Adrenal gland (tissue), 12 donors: ENCODE data around the gene MAPK13. TPM values are rescaled to one million over a fixed set of nuclear protein-coding genes. Genes with fewer than 3 reads are reported as not detected.

Experiments
- DNase-seq, 7 donors: peaks; one replicate each; pipeline ENCODE4 v3.0.0-alpha.2; 2019 to 2020
- H3K27ac ChIP-seq, 5 donors: fragments of 200-600 bp; sonication (generic) in 4 of 5; 1 replicate in 3 of 5; 2 replicates in 2 of 5; pipeline versions ENCODE4 v1.5.1 to v1.8.0; 2016 to 2020; ENCODE audit warnings: mild to moderate bottlenecking in 1 of 5
- H3K27me3 ChIP-seq: fragments of 200-600 bp; 2 replicates; pipeline ENCODE4 v1.8.0; 2021
- H3K36me3 ChIP-seq, 2 donors: fragments of 200-600 bp; replicated peaks in 1 of 2; 1 replicate in 1 of 2; 2 replicates in 1 of 2; pipeline versions ENCODE4 v1.5.1 to v1.8.0; 2018 to 2022
- H3K4me1 ChIP-seq, 2 donors: fragments of 200-600 bp; replicated peaks in 1 of 2; 1 replicate in 1 of 2; 2 replicates in 1 of 2; pipeline versions ENCODE4 v1.5.1 to v1.8.0; 2018 to 2021
- H3K4me3 ChIP-seq, 4 donors: fragments of 200-600 bp; sonication (generic) in 3 of 4; one replicate each; pipeline ENCODE4 v1.5.1; 2016 to 2018
- H3K9me3 ChIP-seq, 3 donors: fragments of 200-600 bp; sonication (generic) in 1 of 3; replicated peaks in 1 of 3; 1 replicate in 2 of 3; 2 replicates in 1 of 3; pipeline versions ENCODE4 v1.5.1 to v1.8.0; 2016 to 2021
- CTCF ChIP-seq, 6 experiments: fragments of 450-650 bp in 4 of 6; fragments of 200-600 bp in 2 of 6; sonication (generic) in 1 of 6; IDR thresholded peaks; 1 replicate in 5 of 6; 2 replicates in 1 of 6; pipeline versions ENCODE4 v1.5.1 to v1.8.0; 2016 to 2021; ENCODE audit warnings: antibody characterized with exemption in 6 of 6, mild to moderate bottlenecking in 2 of 6, moderate library complexity in 1 of 6
- POLR2A ChIP-seq, 2 donors: fragments of 450-650 bp; IDR thresholded peaks; one replicate each; pipeline ENCODE4 v1.6.1; 2017; ENCODE audit warnings: antibody characterized with exemption in 2 of 2, mild to moderate bottlenecking in 2 of 2, moderate library complexity in 1 of 2
- WGBS, 4 donors: extraction: QIAGEN DNeasy Blood & Tissue Kit in 2 of 4; methylation state at CpG; one replicate each; pipeline versions ENCODE4 v1.1.5 to v1.1.7; 2013 to 2017; 5-methylcytosine and 5-hydroxymethylcytosine counted together
- intact Hi-C, 2 donors: fragments of 100-400 bp; cut with DNase I; formaldehyde crosslinking; loops; one replicate each; pipeline versions ENCODE4 v1.14.1 to v1.15.0; 2022 to 2023
- polyA plus RNA-seq, 3 donors: library from polyadenylated mRNA; stranded (reverse); fragments of 200-250 nt in 2 of 3; fragments of 350-450 nt in 1 of 3; fragmentation: Illumina TruSeq in 1 of 3; extraction: RNeasy Lipid Tissue Mini Kit (QIAGEN cat#74804) in 1 of 3; gene quantifications; one replicate each; pipeline ENCODE4 v1.2.3, GENCODE V29; 2013 to 2014
- total RNA-seq, 9 donors: library from RNA; depleted of rRNA in 4 of 9; stranded (reverse); fragments of >200 nt in 4 of 9; fragments of 120-200 nt in 1 of 9; fragmentation: NEBNext Ultra II Directional in 1 of 9; extraction: Animal tissue kit (Norgen Biotek cat#: 25700) in 1 of 9; gene quantifications; one replicate each; pipeline versions ENCODE4 v1.1.0 to v1.2.4, GENCODE V29; 2013 to 2023
- donor health status: healthy with polysubstance abuse.
- donor health status: Bipolar disorder and iron deficiency.
- donor health status: DM: yes; HTN: yes; CAD: no.
- donor health status: DM: no; HTN: no; CAD: no.
- donor health status: DM: no; HTN: no; CAD: no.
- donor health status: DM: yes; HTN: yes; CAD: no.

The MAPK13 gene
- total and polyA plus RNA-seq, 12 donors: 30.0 to 148 (median 83.4) TPM

GRCh38 chr6:36135053-36135731, 4.9 kb downstream of the MAPK13 start:
- Histone ChIP-seq H3K9me3 (no peaks in the 10 kb centered on the region), H3K4me1 (peaks cover 45 to 57% of the 10 kb centered on the region in 2 donors), H3K27me3 (no peaks in the 10 kb centered on the region), H3K27ac (no peak overlapping the region), H3K4me3 (no peak overlapping the region), H3K36me3 (peaks cover 0 to 46% of the 10 kb centered on the region in 2 donors)
- peak in 1 of 7 donors; percentile 16 for DNase-seq
- TF ChIP-seq POLR2A (IDR thresholded peaks at IDR 0.05): no peak
- TF ChIP-seq CTCF (IDR thresholded peaks at IDR 0.05): no peak
- intact Hi-C loops: loop anchor here in 1 of 2 donors (10.0 kb wide), 2 partner anchors 60 to 230 kb away; partner anchors contain the start of gene BRPF3
- WGBS, 4 donors: 73 to 92% (median 83%) methylated on average over 6 to 13 of the region's 13 CpGs

GRCh38 chr6:36136034-36136433, 5.7 kb downstream of the MAPK13 start:
- peaks cover 39 to 58% of the 10 kb centered on the region in 2 donors for H3K4me1 ChIP-seq
- H3K27me3 ChIP-seq: no peaks in the 10 kb centered on the region
- 92 to 95% (median 94%) methylated on average over 2 of the region's 2 CpGs; no CpG with 5 or more reads in 1 of the 4 donors for WGBS, 4 donors
- peaks cover 0 to 49% of the 10 kb centered on the region in 2 donors for H3K36me3 ChIP-seq
- no peak overlapping the region for H3K4me3 ChIP-seq
- intact Hi-C loops: loop anchor here in 1 of 2 donors (10.0 kb wide), 2 partner anchors 59 to 229 kb away; partner anchors contain the start of gene BRPF3
- H3K9me3 ChIP-seq: no peaks in the 10 kb centered on the region
- TF ChIP-seq POLR2A (IDR thresholded peaks at IDR 0.05) (no peak), CTCF (IDR thresholded peaks at IDR 0.05) (no peak)
- no peak for DNase-seq
- no peak overlapping the region for H3K27ac ChIP-seq

- Histone ChIP-seq H3K27me3 (no peaks in the 10 kb centered on the region), H3K4me3 (no peak overlapping the region), H3K27ac (no peak overlapping the region), H3K4me1 (peaks cover 34 to 53% of the 10 kb centered on the region in 2 donors), H3K9me3 (no peaks in the 10 kb centered on the region), H3K36me3 (peaks cover 0 to 50% of the 10 kb centered on the region in 2 donors)
- TF ChIP-seq POLR2A (IDR thresholded peaks at IDR 0.05) (no peak), CTCF (IDR thresholded peaks at IDR 0.05) (no peak)
- DNase-seq: peak in 2 of 7 donors; percentile 14 to 56
- intact Hi-C loops: loop anchor here in 1 of 2 donors (10.0 kb wide), 2 partner anchors 58 to 228 kb away; partner anchors contain the start of gene BRPF3
- 94 to 97% (median 96%) methylated on average over 5 to 12 of the region's 12 CpGs for WGBS, 4 donors
Measured at GRCh38 chr6:36136551-36136950, 6.2 kb downstream of the MAPK13 start.

- Histone ChIP-seq H3K27me3 (no peaks in the 10 kb centered on the region), H3K9me3 (no peaks in the 10 kb centered on the region), H3K4me1 (peaks cover 14 to 31% of the 10 kb centered on the region in 2 donors), H3K36me3 (peaks cover 0 to 50% of the 10 kb centered on the region in 2 donors), H3K4me3 (no peak overlapping the region), H3K27ac (no peak overlapping the region)
- TF ChIP-seq CTCF (IDR thresholded peaks at IDR 0.05) (no peak), POLR2A (IDR thresholded peaks at IDR 0.05) (no peak)
- intact Hi-C loops: loop anchor here in 1 of 2 donors (10.0 kb wide), 2 partner anchors 56 to 226 kb away; partner anchors contain the start of gene BRPF3
- no peak for DNase-seq
- WGBS, 4 donors: 87 to 93% (median 91%) methylated on average over 15 of the region's 15 CpGs
Measured at GRCh38 chr6:36138667-36139066, 8.4 kb downstream of the MAPK13 start.
